Immature natural killer cell (primary cell): ENCODE measurements around the gene TM7SF2. TPM values are rescaled to one million over a fixed set of nuclear protein-coding genes. Genes with fewer than 3 reads are reported as not detected.
A peak's percentile ranks its signal among the peaks of the same experiment; 100 is the strongest.

Experiments used
- DNase-seq, 3 donors: peaks; one replicate each; pipeline ENCODE4 v3.0.0; 2022; ENCODE audit warnings: mixed read lengths in 1 of 3
- H3K27ac Mint-ChIP-seq, 6 donors: one replicate each; pipeline ENCODE4 v1.8.0; 2020; ENCODE audit warnings: mixed read lengths in 6 of 6, mild to moderate bottlenecking in 5 of 6, inconsistent platforms in 4 of 6, moderate library complexity in 3 of 6
- H3K27me3 Mint-ChIP-seq, 3 donors: one replicate each; pipeline ENCODE4 v1.8.0; 2020 to 2021; ENCODE audit warnings: low read depth in 3 of 3, mild to moderate bottlenecking in 3 of 3, mixed read lengths in 3 of 3, moderate library complexity in 3 of 3, inconsistent platforms in 1 of 3
- H3K36me3 Mint-ChIP-seq, 3 donors: one replicate each; pipeline ENCODE4 v1.8.0; 2020; ENCODE audit warnings: mixed read lengths in 3 of 3, inconsistent platforms in 2 of 3, mild to moderate bottlenecking in 2 of 3
- H3K4me1 Mint-ChIP-seq, 2 donors: one replicate each; pipeline ENCODE4 v1.8.0; 2020; ENCODE audit warnings: inconsistent platforms in 2 of 2, mild to moderate bottlenecking in 2 of 2, mixed read lengths in 2 of 2, moderate library complexity in 1 of 2
- H3K4me3 Mint-ChIP-seq, 5 donors: one replicate each; pipeline ENCODE4 v1.8.0; 2020; ENCODE audit warnings: mild to moderate bottlenecking in 5 of 5, mixed read lengths in 5 of 5, inconsistent platforms in 3 of 5, moderate library complexity in 3 of 5
- H3K9me3 Mint-ChIP-seq, 6 donors: one replicate each; pipeline ENCODE4 v1.8.0; 2020; ENCODE audit warnings: mild to moderate bottlenecking in 6 of 6, mixed read lengths in 6 of 6, inconsistent platforms in 4 of 6, moderate library complexity in 3 of 6
- polyA plus RNA-seq, 3 donors: library from polyadenylated mRNA; unstranded; fragments of 300-500 nt; fragmentation: Illumina TruSeq; gene quantifications; one replicate each; pipeline ENCODE4 v1.2.3, GENCODE V29; 2021

Gene TM7SF2
- polyA plus RNA-seq, 3 donors from 2014 or later: 12.8 to 16.8 (median 15.4) TPM

- Mint-ChIP-seq H3K9me3 (no peaks in the 10 kb centered on the region), H3K4me1 (no peaks in the 10 kb centered on the region), H3K27ac (peak overlapping the region in 1 of 6 donors; percentile 63), H3K27me3 (peaks cover 0 to 2% (median 2%) of the 10 kb centered on the region in 3 donors), H3K36me3 (no peaks in the 10 kb centered on the region), H3K4me3 (no peak overlapping the region)
- DNase-seq: no peak
Observed at GRCh38 chr11:65150509-65151299, 39.0 kb downstream of the TM7SF2 start.

- no peak for DNase-seq
- H3K4me1 Mint-ChIP-seq: no peaks in the 10 kb centered on the region
- H3K27ac Mint-ChIP-seq: peak overlapping the region in 1 of 6 donors; percentile 17
- no peak overlapping the region for H3K4me3 Mint-ChIP-seq
- H3K27me3 Mint-ChIP-seq: peaks cover 0 to 2% (median 2%) of the 10 kb centered on the region in 3 donors
- H3K9me3 Mint-ChIP-seq: no peaks in the 10 kb centered on the region
- H3K36me3 Mint-ChIP-seq: no peaks in the 10 kb centered on the region
Observed at GRCh38 chr11:65151331-65151899, 39.7 kb downstream of the TM7SF2 start.

- no peaks in the 10 kb centered on the region for H3K36me3 Mint-ChIP-seq
- H3K27ac Mint-ChIP-seq: peak overlapping the region in 1 of 6 donors; percentile 46
- no peak overlapping the region for H3K4me3 Mint-ChIP-seq
Observed at GRCh38 chr11:65152122-65152521, 40.5 kb downstream of the TM7SF2 start.

GRCh38 chr11:65156256-65156655 lies 44.6 kb downstream of the TM7SF2 start:
- no peak for DNase-seq
- H3K27me3 Mint-ChIP-seq: peaks cover 0 to 4% (median 2%) of the 10 kb centered on the region in 3 donors
- H3K27ac Mint-ChIP-seq: no peak overlapping the region
- no peaks in the 10 kb centered on the region for H3K9me3 Mint-ChIP-seq
- no peaks in the 10 kb centered on the region for H3K4me1 Mint-ChIP-seq
- H3K4me3 Mint-ChIP-seq: no peak overlapping the region
- H3K36me3 Mint-ChIP-seq: no peaks in the 10 kb centered on the region

More at GRCh38 chr11:65152122-65152521, 40.5 kb downstream of the TM7SF2 start:
- no peak for DNase-seq
- no peaks in the 10 kb centered on the region for H3K4me1 Mint-ChIP-seq
- peaks cover 0 to 2% (median 2%) of the 10 kb centered on the region in 3 donors for H3K27me3 Mint-ChIP-seq
- no peaks in the 10 kb centered on the region for H3K9me3 Mint-ChIP-seq

GRCh38 chr11:65156926-65157325 lies 45.3 kb downstream of the TM7SF2 start:
- no peaks in the 10 kb centered on the region for H3K36me3 Mint-ChIP-seq
- H3K27ac Mint-ChIP-seq: no peak overlapping the region
- no peak overlapping the region for H3K4me3 Mint-ChIP-seq
- H3K4me1 Mint-ChIP-seq: no peaks in the 10 kb centered on the region
- H3K27me3 Mint-ChIP-seq: peaks cover 0 to 3% (median 2%) of the 10 kb centered on the region in 3 donors
- H3K9me3 Mint-ChIP-seq: no peaks in the 10 kb centered on the region
- no peak for DNase-seq

GRCh38 chr11:65157336-65157735 lies 45.7 kb downstream of the TM7SF2 start:
- Mint-ChIP-seq H3K36me3 (no peaks in the 10 kb centered on the region), H3K4me3 (no peak overlapping the region)

GRCh38 chr11:65159012-65159411 lies 47.3 kb downstream of the TM7SF2 start:
- Mint-ChIP-seq H3K4me3 (no peak overlapping the region), H3K36me3 (no peaks in the 10 kb centered on the region), H3K4me1 (no peaks in the 10 kb centered on the region), H3K9me3 (no peaks in the 10 kb centered on the region), H3K27ac (no peak overlapping the region), H3K27me3 (peaks cover 2 to 3% (median 3%) of the 10 kb centered on the region in 3 donors)
- DNase-seq: no peak

More at GRCh38 chr11:65157336-65157735, 45.7 kb downstream of the TM7SF2 start:
- Mint-ChIP-seq H3K4me1 (no peaks in the 10 kb centered on the region), H3K27me3 (peaks cover 0 to 3% (median 2%) of the 10 kb centered on the region in 3 donors), H3K9me3 (no peaks in the 10 kb centered on the region), H3K27ac (no peak overlapping the region)
- no peak for DNase-seq

GRCh38 chr11:65160643-65161042 lies 49.0 kb downstream of the TM7SF2 start:
- Mint-ChIP-seq H3K27me3 (peaks cover 2 to 3% (median 3%) of the 10 kb centered on the region in 3 donors), H3K9me3 (no peaks in the 10 kb centered on the region), H3K27ac (no peak overlapping the region), H3K4me1 (no peaks in the 10 kb centered on the region), H3K36me3 (no peaks in the 10 kb centered on the region), H3K4me3 (no peak overlapping the region)
- no peak for DNase-seq

GRCh38 chr11:65163684-65164083 lies 52.0 kb downstream of the TM7SF2 start:
- no peak overlapping the region for H3K27ac Mint-ChIP-seq
- no peaks in the 10 kb centered on the region for H3K9me3 Mint-ChIP-seq
- peaks cover 3 to 5% of the 10 kb centered on the region in 2 donors for H3K4me1 Mint-ChIP-seq
- no peak overlapping the region for H3K4me3 Mint-ChIP-seq
- no peak for DNase-seq
- H3K36me3 Mint-ChIP-seq: no peaks in the 10 kb centered on the region
- H3K27me3 Mint-ChIP-seq: peaks cover 2 to 5% (median 2%) of the 10 kb centered on the region in 3 donors

Other genes starting within 250 kb of the TM7SF2 start
- gene EHD1, start 233.3 kb upstream of the TM7SF2 start, polyA plus RNA-seq: 100 to 1,000 TPM; 136 to 247 (median 160) TPM
- gene ATG2A, start 194.7 kb upstream of the TM7SF2 start, polyA plus RNA-seq: 10 to 100 TPM in 1 of 3 donors, 1 to 10 TPM in 2; 3.7 to 10.0 (median 6.7) TPM
- gene PPP2R5B, start 187.2 kb upstream of the TM7SF2 start, polyA plus RNA-seq: 10 to 100 TPM in 2 of 3 donors, 1 to 10 TPM in 1; 7.8 to 14.6 (median 14.0) TPM
- gene GPHA2, start 176.0 kb upstream of the TM7SF2 start, polyA plus RNA-seq: not detected
- not detected for gene MAJIN, start 139.8 kb upstream of the TM7SF2 start, polyA plus RNA-seq
- gene BATF2, start 114.9 kb upstream of the TM7SF2 start, polyA plus RNA-seq: not detected
- gene ARL2, start 97.7 kb upstream of the TM7SF2 start, polyA plus RNA-seq: 100 to 1,000 TPM in 1 of 3 donors, 10 to 100 TPM in 2; 79.1 to 101 (median 80.1) TPM
- gene SNX15, start 84.4 kb upstream of the TM7SF2 start, polyA plus RNA-seq: 10 to 100 TPM; 14.5 to 20.6 (median 19.9) TPM
- 10 to 100 TPM in 1 of 3 donors, 1 to 10 TPM in 2; 3.8 to 11.7 (median 9.2) TPM for gene SAC3D1, start 70.7 kb upstream of the TM7SF2 start, polyA plus RNA-seq
- 100 to 1,000 TPM in 1 of 3 donors, 10 to 100 TPM in 2; 64.4 to 103 (median 88.7) TPM for gene NAALADL1, start 53.3 kb upstream of the TM7SF2 start, polyA plus RNA-seq
- gene CDCA5, start 27.8 kb upstream of the TM7SF2 start, polyA plus RNA-seq: 1 to 10 TPM; 1.8 to 2.9 (median 2.4) TPM
- 10 to 100 TPM; 28.3 to 31.2 (median 29.8) TPM for gene ZFPL1, start 27.6 kb upstream of the TM7SF2 start, polyA plus RNA-seq
- 100 to 1,000 TPM in 1 of 3 donors, 10 to 100 TPM in 2; 70.3 to 102 (median 87.7) TPM for gene VPS51, start 15.7 kb upstream of the TM7SF2 start, polyA plus RNA-seq
- 10 to 100 TPM; 15.5 to 25.8 (median 23.9) TPM for gene ZNHIT2, start 5.8 kb downstream of the TM7SF2 start, polyA plus RNA-seq
- 1,000 to 10,000 TPM in 1 of 3 donors, 100 to 1,000 TPM in 2; 576 to 1,241 (median 681) TPM for gene FAU, start 10.3 kb downstream of the TM7SF2 start, polyA plus RNA-seq
- gene MRPL49, start 10.4 kb downstream of the TM7SF2 start, polyA plus RNA-seq: 100 to 1,000 TPM in 2 of 3 donors, 10 to 100 TPM in 1; 98.3 to 113 (median 105) TPM
- 10 to 100 TPM in 1 of 3 donors, 1 to 10 TPM in 2; 2.3 to 21.8 (median 7.7) TPM for gene SYVN1, start 22.6 kb downstream of the TM7SF2 start, polyA plus RNA-seq
- gene SPDYC, start 58.4 kb downstream of the TM7SF2 start, polyA plus RNA-seq: not detected
- 100 to 1,000 TPM; 124 to 155 (median 148) TPM for gene CAPN1, start 70.1 kb downstream of the TM7SF2 start, polyA plus RNA-seq
- gene POLA2, start 150.1 kb downstream of the TM7SF2 start, polyA plus RNA-seq: 10 to 100 TPM; 10.1 to 11.8 (median 11.8) TPM
- gene CDC42EP2, start 203.0 kb downstream of the TM7SF2 start, polyA plus RNA-seq: not detected
- gene DPF2, start 222.0 kb downstream of the TM7SF2 start, polyA plus RNA-seq: 10 to 100 TPM; 44.9 to 63.5 (median 53.9) TPM
- 1 to 10 TPM in 1 of 3 donors, under 1 TPM in 2; 0.90 to 1.2 (median 0.90) TPM for gene TIGD3, start 242.9 kb downstream of the TM7SF2 start, polyA plus RNA-seq